ENCODE data around the gene SLIT3. TPM values are rescaled to one million over a fixed set of nuclear protein-coding genes. Genes with fewer than 3 reads are reported as not detected.

Gene SLIT3
- total RNA-seq, 1 donor from 2014 or later: 0.66 TPM

- intact Hi-C loops (cut with micrococcal nuclease): no loop called here
Observed at GRCh38 chr5:168975331-168975730, 325.6 kb downstream of the SLIT3 start.

- intact Hi-C loops (cut with micrococcal nuclease): no loop called here
Observed at GRCh38 chr5:168974082-168974481, 326.9 kb downstream of the SLIT3 start.

- intact Hi-C loops (cut with micrococcal nuclease): no loop called here
Observed at GRCh38 chr5:168972731-168973130, 328.2 kb downstream of the SLIT3 start.

GRCh38 chr5:168971100-168971499 is 329.8 kb downstream of the SLIT3 start:
- intact Hi-C loops (cut with micrococcal nuclease): no loop called here

- intact Hi-C loops (cut with micrococcal nuclease): no loop called here
Observed at GRCh38 chr5:168969326-168969886, 331.5 kb downstream of the SLIT3 start.

DNA sequence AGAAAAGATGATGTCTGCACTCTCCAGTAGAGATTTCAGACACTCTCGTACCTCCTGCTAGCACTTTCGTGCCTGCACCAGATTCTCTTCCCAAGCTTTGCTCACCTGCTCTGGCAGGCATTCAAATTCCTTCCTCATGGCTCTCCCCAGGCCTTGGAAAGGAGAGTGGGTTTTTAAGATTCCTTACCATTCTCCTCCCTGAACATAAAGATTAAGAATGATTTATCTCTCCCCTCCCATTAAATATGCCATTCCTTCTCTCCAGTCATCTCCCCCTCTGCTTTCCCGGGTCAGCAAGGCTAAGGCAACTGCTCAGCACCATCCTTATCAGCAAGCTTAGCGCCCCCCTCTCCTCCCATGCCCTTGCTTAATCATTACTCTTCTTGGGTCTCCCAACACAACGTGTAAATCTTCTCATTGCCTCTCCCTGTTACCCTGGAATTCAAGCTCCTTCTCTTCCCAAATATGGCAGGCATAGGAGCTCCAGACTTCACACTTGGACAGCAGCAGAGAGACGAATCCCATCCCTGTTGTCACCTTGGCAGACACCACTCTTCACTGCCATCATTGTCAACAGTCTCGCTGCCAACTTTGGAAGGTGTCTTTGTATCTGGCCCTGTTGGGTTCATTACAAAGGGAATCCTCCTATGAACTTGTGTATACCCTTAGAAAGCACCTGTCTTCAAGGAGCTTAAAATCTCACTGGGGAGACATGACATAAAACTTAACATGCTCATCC is 332.9 kb downstream of the SLIT3 start:
- intact Hi-C loops (cut with micrococcal nuclease): no loop called here

DNA sequence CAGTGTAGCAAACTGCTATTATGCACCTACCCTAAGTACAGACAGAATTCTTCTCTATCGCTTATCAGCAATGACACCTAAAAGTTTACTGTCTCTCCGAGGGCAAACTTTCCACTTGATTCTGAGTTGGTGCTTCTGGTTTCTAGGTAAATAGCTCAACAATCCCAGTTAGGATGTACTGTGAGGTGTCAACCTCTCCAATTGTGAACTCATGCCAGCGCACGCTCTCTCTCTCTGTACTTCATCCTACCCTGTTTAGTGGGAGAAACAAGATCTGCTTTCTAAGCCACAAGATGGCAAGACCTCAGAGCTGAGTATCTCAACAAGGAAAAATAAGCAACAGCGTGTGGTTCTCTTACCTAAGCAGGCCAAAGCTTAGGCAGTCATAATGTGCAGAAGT is 335.3 kb downstream of the SLIT3 start:
- intact Hi-C loops (cut with micrococcal nuclease): no loop called here

DNA sequence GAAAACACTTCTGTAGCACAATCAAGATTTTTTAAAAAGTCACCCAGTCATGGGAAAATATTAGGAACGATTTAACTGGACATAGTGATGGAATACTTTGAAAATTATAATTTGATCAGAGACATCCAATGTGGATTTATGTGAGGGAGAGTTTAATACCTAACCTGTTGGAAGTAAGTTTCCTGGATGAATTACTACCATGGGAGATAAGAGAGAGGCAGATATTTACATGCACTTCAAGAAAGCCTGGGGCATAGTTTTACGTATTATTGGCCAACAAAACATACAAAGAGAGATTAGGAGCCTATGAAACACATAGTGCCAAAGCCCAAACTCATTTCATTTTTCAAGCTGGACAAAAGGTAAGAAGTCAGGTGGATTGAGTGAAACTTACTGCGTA is 336.8 kb downstream of the SLIT3 start:
- intact Hi-C loops (cut with micrococcal nuclease): no loop called here

DNA sequence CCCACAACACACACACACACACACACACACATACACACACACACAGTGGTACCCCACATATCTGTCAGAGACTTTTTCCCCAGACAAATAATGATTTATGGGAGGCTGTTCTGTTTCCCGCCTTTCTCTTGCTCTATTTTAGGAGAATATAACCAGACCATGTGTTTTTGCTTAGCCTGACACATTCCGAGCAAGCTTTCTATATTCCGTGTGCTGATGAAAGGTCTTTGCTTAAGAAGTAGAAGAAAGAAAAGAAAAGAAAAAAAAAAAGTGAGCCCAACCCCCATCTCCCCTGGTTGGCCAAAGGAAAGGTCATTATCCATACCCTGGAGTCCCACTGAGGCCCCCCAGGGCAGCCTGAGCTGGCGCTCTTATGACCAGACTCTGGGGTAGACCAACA is 338.6 kb downstream of the SLIT3 start:
- intact Hi-C loops (cut with micrococcal nuclease): no loop called here

GRCh38 chr5:168961681-168962080 is 339.3 kb downstream of the SLIT3 start:
- intact Hi-C loops (cut with micrococcal nuclease): no loop called here

DNA sequence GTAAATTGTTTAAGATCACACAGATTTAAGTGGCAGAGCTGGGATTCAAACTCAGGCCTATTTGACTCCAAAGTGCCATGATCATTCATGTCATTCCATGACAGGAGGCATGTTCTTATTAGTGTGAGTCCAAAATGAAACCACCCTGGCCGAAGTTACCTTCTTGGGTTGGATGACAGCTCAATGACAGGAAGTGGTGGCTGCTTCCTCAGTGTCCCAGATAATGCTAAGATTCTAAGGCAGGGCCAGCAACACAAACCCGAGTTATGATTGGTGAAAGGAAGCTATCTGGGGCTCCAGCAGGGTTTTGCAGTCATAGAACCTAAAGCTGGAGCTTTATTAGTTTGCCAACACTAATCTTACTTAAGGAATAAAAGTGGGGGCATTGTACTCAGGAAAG is 340.4 kb downstream of the SLIT3 start:
- intact Hi-C loops (cut with micrococcal nuclease): no loop called here

DNA sequence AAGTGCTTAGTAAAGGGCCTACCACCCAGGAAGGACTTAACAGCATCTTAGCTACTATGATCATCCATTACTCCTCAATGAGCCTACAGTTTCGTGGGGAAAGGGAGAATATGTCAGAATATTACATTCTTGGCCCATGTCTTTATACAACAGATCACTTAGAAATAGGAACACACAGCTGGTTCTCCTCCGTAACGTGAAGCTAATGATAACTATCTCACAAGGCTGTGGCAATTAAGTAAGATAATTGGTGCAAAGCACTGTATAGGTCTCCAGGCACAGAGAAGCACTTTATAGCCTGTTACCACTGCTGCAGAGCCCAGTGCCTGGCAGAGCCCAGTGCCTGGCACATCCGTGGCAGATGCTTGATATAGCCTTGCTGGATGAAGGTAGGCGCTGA is 347.6 kb downstream of the SLIT3 start:
- intact Hi-C loops (cut with micrococcal nuclease): no loop called here

GRCh38 chr5:168952196-168952595 is 348.7 kb downstream of the SLIT3 start:
- intact Hi-C loops (cut with micrococcal nuclease): no loop called here

GRCh38 chr5:168951769-168952168 is 349.2 kb downstream of the SLIT3 start:
- intact Hi-C loops (cut with micrococcal nuclease): no loop called here

DNA sequence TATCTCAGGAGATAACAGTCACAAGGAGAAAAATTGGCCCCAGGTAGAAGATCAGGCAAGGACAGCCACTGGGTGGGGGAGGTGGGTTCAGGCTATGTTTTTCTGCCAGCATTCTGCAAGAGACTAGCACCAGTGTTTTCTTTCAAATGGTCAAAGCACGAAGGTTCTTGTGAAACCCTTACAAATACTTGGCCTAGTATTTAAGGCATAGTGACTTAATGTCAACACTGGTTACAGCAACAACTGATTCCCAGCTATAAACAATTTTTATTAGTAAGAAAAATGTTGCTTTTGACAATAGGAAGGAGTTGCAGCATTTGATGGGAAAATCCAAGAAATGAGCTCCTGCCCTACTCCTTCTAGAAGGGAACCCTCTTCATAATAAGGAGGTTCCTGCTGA is 349.6 kb downstream of the SLIT3 start:
- intact Hi-C loops (cut with micrococcal nuclease): no loop called here

- intact Hi-C loops (cut with micrococcal nuclease): no loop called here
Observed at GRCh38 chr5:168950241-168950951, 350.5 kb downstream of the SLIT3 start.

- intact Hi-C loops (cut with micrococcal nuclease): loop anchor here (5.0 kb wide), 1 partner anchor 266 kb away; no protein-coding TSS in a partner anchor
Observed at GRCh38 chr5:168948746-168949145, 352.2 kb downstream of the SLIT3 start.

DNA sequence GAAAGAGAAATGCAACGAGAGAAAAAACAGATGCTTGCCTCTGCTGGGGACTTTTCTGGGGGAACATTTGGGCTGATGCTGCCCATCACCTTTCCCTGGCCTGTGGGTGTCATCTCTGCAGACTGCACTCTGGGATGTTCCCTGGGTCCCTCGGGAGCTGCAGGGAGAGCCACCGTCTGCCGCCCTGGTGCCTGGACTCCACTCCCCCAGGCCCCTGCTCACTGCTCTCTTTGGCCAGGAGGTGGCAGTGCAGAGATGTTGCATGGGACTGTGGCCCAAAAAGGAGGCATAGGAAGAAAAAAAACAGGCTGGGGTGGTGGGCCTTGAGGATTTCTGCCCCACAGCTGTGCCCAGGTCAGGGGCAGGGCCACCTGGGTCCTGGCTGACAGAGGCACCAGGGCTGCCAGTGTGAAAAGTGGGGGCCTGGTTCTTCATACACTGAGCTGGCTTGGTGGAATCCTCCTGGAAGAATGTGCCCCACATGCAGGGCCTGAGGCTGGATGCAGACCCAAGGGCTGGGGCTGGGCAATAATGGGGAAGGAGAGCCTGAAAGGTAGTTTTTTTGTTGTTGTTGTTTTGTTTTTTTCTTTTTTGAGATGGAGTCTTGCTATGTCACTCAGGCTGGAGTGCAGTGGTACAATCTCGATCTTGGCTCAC is 353.6 kb downstream of the SLIT3 start:
- intact Hi-C loops (cut with micrococcal nuclease): loop anchor here (5.0 kb wide), 1 partner anchor 265 kb away; no protein-coding TSS in a partner anchor

GRCh38 chr5:168946363-168946762 is 354.6 kb downstream of the SLIT3 start:
- intact Hi-C loops (cut with micrococcal nuclease): loop anchor here (5.0 kb wide), 1 partner anchor 264 kb away; no protein-coding TSS in a partner anchor

DNA sequence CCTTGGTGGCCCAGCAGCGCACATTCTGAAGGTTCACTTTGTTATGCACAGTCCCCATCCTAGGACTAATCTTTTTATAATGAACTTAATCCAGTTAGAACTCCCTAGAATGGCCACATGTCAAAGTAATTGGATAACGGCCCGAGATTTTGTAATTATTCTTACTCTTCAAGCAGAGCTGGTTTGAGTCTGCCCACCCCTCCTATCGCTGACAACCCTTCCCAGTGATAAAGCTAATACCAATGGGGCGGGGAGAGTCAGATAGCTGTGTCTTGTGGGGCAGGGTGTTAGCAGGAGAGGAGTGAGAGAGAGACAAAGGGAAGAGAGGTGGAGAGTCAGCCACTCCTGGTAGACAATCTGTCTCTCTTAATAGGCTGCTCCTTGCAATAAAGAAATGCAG is 356.9 kb downstream of the SLIT3 start:
- intact Hi-C loops (cut with micrococcal nuclease): no loop called here

GRCh38 chr5:168943091-168943884 is 357.7 kb downstream of the SLIT3 start:
- intact Hi-C loops (cut with micrococcal nuclease): no loop called here

All from T-helper 2 cell treated with Interferon-gamma antibody and Interleukin-4, amounts not matched to agents 100 ng/mL and 5 ng/mL, for 36 hours (primary cell).